GM13976 (cell line): ENCODE measurements around the gene RASAL1.

Source experiments
- DNase-seq: peaks from one replicate; pipeline ENCODE4 v3.0.0; 2012; ENCODE audit warnings: low spot score
- in situ Hi-C: fragments of 300-500 bp; cut with MboI; formaldehyde crosslinking; loops from one replicate; pipeline ENCODE4 v1.12.0; 2022; ENCODE audit warnings: low sequenced_read_pairs, mixed read lengths, inconsistent platforms; ENCODE audit not compliant: unreplicated experiment
- TF ChIP-seq, protein P1 (sequence below): IDR thresholded peaks from 2 replicates; pipeline ENCODE4 v1.5.1; 2012; ENCODE audit warnings: borderline replicate concordance, mild to moderate bottlenecking; ENCODE audit not compliant: insufficient read depth; ENCODE audit errors: extremely low read depth, missing control alignments, control extremely low read depth

The RASAL1 gene

DNA sequence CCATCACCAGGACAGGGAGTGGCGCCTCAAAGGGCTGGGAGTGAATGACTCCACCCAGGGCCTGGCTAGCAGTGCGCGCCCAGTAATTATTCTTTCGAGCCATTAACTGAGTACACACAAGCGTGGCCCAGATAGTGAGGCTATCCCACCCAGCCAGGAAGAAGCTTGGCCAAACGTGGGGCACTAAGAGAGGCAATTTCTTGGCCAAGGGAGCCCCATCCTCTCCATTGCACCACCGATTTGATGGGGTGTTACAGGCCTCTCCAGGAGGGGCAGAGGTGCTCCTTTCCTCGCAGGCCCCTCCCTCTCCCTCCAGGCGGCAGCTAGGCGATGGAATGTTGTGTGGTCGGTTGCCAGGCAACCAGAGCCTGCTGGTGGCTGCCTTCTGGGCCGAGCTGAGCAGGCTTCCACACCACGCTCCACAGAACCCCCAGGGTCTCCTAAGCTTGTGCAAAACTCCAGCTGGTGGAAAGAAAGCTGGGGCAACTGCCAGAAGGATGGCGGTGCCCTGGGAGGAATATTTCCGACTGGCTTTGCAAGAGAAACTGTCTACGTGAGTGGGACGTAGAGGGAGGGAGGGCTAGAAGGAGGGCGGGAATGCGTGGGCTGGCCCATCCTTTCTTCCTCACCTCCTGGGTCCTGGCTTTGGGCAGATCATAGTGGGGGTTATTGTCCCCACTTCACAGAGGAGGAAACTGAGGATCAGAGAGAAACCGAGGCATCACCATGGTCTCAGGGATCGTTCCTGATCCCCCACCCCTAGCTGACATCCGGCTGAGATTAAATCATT, 14.0 kb upstream of the RASAL1 start, which contains the start of gene CFAP73:
Gene CFAP73 (plus strand): TSS at position 364 of the 790 bp plus-strand sequence. CDS start 134 bp downstream, at position 498.
- TF ChIP-seq, protein P1, sequence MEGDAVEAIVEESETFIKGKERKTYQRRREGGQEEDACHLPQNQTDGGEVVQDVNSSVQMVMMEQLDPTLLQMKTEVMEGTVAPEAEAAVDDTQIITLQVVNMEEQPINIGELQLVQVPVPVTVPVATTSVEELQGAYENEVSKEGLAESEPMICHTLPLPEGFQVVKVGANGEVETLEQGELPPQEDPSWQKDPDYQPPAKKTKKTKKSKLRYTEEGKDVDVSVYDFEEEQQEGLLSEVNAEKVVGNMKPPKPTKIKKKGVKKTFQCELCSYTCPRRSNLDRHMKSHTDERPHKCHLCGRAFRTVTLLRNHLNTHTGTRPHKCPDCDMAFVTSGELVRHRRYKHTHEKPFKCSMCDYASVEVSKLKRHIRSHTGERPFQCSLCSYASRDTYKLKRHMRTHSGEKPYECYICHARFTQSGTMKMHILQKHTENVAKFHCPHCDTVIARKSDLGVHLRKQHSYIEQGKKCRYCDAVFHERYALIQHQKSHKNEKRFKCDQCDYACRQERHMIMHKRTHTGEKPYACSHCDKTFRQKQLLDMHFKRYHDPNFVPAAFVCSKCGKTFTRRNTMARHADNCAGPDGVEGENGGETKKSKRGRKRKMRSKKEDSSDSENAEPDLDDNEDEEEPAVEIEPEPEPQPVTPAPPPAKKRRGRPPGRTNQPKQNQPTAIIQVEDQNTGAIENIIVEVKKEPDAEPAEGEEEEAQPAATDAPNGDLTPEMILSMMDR, result no peak
- DNase-seq, result no peak
- in situ Hi-C loops, result loop anchor here (10.0 kb wide), 1 partner anchor 105 kb away; no protein-coding TSS in a partner anchor

DNA sequence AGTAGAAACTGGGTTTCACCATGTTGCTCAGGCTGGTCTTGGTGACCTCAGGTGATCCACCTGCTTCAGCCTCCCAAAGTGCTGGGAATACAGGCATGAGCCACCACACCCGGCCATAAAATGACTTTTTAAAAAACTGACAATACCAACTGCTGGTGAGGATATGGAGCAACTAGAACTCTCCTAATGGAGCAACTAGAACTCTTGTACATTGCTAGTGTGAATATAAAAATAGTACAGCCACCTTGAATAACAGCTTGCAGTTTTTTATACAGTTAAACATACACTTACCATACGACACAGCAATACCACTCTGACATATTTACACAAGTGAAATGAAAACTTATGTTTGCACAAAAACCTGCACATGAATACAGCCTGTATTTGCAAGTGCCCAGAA, 11.4 kb upstream of the RASAL1 start:
- in situ Hi-C loops, result no loop called here
- no peak for DNase-seq
- TF ChIP-seq, protein P1, result no peak

- DNase-seq, result no peak
- in situ Hi-C loops, result no loop called here
- TF ChIP-seq, protein P1, result no peak
Observed at GRCh38 chr12:113145720-113146551, 10.4 kb upstream of the RASAL1 start.

GRCh38 chr12:113144806-113145205, 9.2 kb upstream of the RASAL1 start:
- in situ Hi-C loops, result no loop called here
- TF ChIP-seq, protein P1, result no peak
- DNase-seq, result no peak

GRCh38 chr12:113143959-113144358, 8.4 kb upstream of the RASAL1 start:
- no peak for DNase-seq
- in situ Hi-C loops, result no loop called here
- TF ChIP-seq, protein P1, result no peak

DNA sequence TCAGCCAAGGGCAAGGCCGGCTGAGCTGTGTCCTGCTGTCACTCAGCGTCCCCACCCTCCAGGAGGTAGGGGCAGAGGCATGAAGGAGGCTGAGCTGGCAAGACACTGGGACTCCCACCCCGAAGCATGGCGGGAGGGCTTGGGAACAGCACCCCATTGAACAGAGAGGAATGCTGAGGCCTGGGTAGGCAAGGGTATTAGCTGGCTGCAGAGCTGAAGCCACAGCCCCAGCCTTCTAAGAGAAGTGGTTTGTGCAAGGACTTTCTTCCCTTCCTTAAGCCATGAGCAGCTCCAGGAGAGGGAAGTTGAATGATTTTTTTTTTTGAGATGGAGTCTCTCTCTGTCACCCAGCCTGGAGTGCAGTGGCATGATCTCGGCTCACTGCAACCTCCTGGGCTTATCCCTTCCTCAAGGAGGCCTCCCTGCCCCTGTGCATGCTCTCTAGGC, 7.3 kb upstream of the RASAL1 start:
- in situ Hi-C loops, result no loop called here
- TF ChIP-seq, protein P1, result no peak
- no peak for DNase-seq
